WTC11 (cell line): ENCODE data around the gene SPTB.

Experiments used
- TEAD4 ChIP-seq: sonication (generic); formaldehyde crosslinking; IDR thresholded peaks from 2 replicates; pipeline ENCODE4 v1.8.0; 2022; ENCODE audit warnings: mild to moderate bottlenecking, missing genetic modification reagents
- ZNF416 ChIP-seq: fragments of 250-450 bp; sonication (Bioruptor Pico); IDR thresholded peaks from 2 replicates; pipeline ENCODE4 v1.9.0; 2021; ENCODE audit warnings: mild to moderate bottlenecking, inconsistent platforms
- ZNF423 ChIP-seq: fragments of 250-450 bp; sonication (Bioruptor Pico); IDR thresholded peaks from 2 replicates; pipeline ENCODE4 v2.1.2; 2022; ENCODE audit warnings: mild to moderate bottlenecking, moderate library complexity
- TF ChIP-seq, protein P1 (sequence below): sonication (generic); formaldehyde crosslinking; IDR thresholded peaks from 2 replicates; pipeline ENCODE4 v1.8.0; 2022; ENCODE audit warnings: mild to moderate bottlenecking, missing genetic modification reagents
- TF ChIP-seq, protein P2 (sequence below): fragments of 250-450 bp; sonication (Bioruptor Pico); conservative IDR thresholded peaks from 2 replicates; pipeline ENCODE4 v1.9.0; 2021; ENCODE audit warnings: mild to moderate bottlenecking
- TF ChIP-seq, protein P3 (sequence below): fragments of 250-450 bp; sonication (Bioruptor Pico); IDR thresholded peaks from 2 replicates; pipeline ENCODE4 v1.9.0; 2021; ENCODE audit warnings: mild to moderate bottlenecking
- TF ChIP-seq, protein P4 (sequence below): fragments of 200-600 bp; IDR thresholded peaks from 2 replicates; pipeline ENCODE4 v1.8.0; 2022; ENCODE audit warnings: antibody characterized with exemption
- TF ChIP-seq, protein P5 (sequence below): sonication (generic); formaldehyde crosslinking; IDR thresholded peaks from 2 replicates; pipeline ENCODE4 v1.8.0; 2022; ENCODE audit warnings: mild to moderate bottlenecking, missing genetic modification reagents

DNA sequence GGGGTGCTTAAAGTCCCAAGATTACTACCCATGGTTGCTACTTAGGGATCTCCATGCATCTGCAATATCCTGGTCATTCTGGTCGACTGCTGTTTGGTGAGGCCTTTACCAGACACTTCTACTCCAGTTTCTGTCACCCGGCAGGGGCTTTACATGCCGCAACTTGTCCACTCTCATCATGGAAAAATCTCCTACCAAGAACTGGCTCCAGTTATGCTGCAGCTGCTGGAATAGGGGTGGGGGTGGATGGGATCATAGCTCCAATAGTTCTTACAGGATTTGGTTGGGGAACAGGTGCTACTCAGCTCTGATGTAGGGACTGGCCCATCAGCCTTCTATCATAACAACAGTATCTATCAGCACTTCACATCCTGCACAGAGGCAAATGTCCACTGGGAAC lies 51.6 kb downstream of the SPTB start:
- no peak for TF ChIP-seq ZNF423
- no peak for TF ChIP-seq ZNF416 (CRISPR knock-in tag)
- TF ChIP-seq, protein P1, sequence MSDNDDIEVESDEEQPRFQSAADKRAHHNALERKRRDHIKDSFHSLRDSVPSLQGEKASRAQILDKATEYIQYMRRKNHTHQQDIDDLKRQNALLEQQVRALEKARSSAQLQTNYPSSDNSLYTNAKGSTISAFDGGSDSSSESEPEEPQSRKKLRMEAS (CRISPR knock-in tag) = no peak
- TF ChIP-seq, protein P2, sequence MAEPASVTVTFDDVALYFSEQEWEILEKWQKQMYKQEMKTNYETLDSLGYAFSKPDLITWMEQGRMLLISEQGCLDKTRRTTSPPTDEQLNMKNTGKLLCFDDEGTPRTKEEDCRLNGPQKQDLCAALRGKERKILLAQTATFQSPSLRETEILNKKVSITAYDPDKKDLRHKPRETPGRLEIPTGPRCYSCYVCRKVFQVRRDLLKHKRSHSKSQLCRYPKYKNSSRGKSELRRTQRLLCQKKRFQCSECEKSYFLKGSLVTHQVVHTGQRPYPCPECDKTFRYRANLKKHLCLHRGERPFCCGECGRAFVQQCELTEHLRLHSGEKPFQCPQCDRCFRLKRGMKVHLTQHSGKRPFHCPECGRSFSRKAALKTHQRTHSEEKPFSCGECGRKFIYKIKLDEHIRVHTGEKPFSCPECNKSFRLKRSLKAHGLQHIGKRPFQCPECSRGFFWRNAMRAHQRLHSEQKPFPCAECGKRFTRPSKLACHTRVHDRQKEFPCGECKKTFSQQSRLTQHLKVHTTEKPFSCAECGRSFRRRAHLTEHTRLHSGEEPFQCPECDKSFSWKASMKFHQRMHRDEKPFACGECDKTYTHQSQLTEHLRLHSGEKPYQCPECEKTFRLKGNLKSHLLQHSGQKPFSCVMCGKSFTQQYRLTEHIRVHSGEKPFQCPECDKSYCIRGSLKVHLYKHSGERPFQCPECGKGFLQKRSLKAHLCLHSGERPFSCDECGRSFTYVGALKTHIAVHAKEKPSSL (CRISPR knock-in tag) = no peak
- TF ChIP-seq, protein P3, sequence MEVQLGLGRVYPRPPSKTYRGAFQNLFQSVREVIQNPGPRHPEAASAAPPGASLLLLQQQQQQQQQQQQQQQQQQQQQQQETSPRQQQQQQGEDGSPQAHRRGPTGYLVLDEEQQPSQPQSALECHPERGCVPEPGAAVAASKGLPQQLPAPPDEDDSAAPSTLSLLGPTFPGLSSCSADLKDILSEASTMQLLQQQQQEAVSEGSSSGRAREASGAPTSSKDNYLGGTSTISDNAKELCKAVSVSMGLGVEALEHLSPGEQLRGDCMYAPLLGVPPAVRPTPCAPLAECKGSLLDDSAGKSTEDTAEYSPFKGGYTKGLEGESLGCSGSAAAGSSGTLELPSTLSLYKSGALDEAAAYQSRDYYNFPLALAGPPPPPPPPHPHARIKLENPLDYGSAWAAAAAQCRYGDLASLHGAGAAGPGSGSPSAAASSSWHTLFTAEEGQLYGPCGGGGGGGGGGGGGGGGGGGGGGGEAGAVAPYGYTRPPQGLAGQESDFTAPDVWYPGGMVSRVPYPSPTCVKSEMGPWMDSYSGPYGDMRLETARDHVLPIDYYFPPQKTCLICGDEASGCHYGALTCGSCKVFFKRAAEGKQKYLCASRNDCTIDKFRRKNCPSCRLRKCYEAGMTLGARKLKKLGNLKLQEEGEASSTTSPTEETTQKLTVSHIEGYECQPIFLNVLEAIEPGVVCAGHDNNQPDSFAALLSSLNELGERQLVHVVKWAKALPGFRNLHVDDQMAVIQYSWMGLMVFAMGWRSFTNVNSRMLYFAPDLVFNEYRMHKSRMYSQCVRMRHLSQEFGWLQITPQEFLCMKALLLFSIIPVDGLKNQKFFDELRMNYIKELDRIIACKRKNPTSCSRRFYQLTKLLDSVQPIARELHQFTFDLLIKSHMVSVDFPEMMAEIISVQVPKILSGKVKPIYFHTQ = no peak
- TF ChIP-seq, protein P4, sequence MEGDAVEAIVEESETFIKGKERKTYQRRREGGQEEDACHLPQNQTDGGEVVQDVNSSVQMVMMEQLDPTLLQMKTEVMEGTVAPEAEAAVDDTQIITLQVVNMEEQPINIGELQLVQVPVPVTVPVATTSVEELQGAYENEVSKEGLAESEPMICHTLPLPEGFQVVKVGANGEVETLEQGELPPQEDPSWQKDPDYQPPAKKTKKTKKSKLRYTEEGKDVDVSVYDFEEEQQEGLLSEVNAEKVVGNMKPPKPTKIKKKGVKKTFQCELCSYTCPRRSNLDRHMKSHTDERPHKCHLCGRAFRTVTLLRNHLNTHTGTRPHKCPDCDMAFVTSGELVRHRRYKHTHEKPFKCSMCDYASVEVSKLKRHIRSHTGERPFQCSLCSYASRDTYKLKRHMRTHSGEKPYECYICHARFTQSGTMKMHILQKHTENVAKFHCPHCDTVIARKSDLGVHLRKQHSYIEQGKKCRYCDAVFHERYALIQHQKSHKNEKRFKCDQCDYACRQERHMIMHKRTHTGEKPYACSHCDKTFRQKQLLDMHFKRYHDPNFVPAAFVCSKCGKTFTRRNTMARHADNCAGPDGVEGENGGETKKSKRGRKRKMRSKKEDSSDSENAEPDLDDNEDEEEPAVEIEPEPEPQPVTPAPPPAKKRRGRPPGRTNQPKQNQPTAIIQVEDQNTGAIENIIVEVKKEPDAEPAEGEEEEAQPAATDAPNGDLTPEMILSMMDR = no peak
- TF ChIP-seq TEAD4 (CRISPR knock-in tag) = no peak
- TF ChIP-seq, protein P5, sequence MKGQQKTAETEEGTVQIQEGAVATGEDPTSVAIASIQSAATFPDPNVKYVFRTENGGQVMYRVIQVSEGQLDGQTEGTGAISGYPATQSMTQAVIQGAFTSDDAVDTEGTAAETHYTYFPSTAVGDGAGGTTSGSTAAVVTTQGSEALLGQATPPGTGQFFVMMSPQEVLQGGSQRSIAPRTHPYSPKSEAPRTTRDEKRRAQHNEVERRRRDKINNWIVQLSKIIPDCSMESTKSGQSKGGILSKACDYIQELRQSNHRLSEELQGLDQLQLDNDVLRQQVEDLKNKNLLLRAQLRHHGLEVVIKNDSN = no peak
